Mesenchymal stem cell (in vitro differentiated cells and primary cell): ENCODE results near the gene DMD.

Source experiments
- DNase-seq: peaks from one replicate; pipeline ENCODE4 v3.0.0-alpha.2; 2013
- H2AFZ ChIP-seq: one replicate; pipeline ENCODE4 v1.6.1; 2013; ENCODE audit warnings: low read depth, mild to moderate bottlenecking, control low read depth, inconsistent platforms, low read length, moderate library complexity
- H2AK5ac ChIP-seq: 2 replicates; pipeline ENCODE4 v1.6.1; 2013; ENCODE audit warnings: low read length, moderate library complexity, mild to moderate bottlenecking, inconsistent platforms; ENCODE audit not compliant: severe bottlenecking
- H2BK120ac ChIP-seq: one replicate; pipeline ENCODE4 v1.6.1; 2013; ENCODE audit warnings: low read depth, mild to moderate bottlenecking, inconsistent platforms, low read length, moderate library complexity
- H2BK12ac ChIP-seq, 2 experiments: one replicate each; pipeline ENCODE4 v1.6.1; 2013; ENCODE audit warnings: inconsistent platforms in 2 of 2, low read length in 2 of 2, mild to moderate bottlenecking in 2 of 2, moderate library complexity in 2 of 2, control low read depth in 1 of 2
- H2BK15ac ChIP-seq: one replicate; pipeline ENCODE4 v1.6.1; 2013; ENCODE audit warnings: mild to moderate bottlenecking, low read depth, inconsistent platforms; ENCODE audit not compliant: poor library complexity, severe bottlenecking
- H2BK5ac ChIP-seq: 2 replicates; pipeline ENCODE4 v1.6.1; 2013; ENCODE audit warnings: low read depth, mild to moderate bottlenecking, low read length, control low read depth, inconsistent platforms; ENCODE audit not compliant: poor library complexity, severe bottlenecking
- H3K14ac ChIP-seq, 2 experiments: one replicate each; pipeline ENCODE4 v1.6.1; 2013; ENCODE audit warnings: inconsistent platforms in 2 of 2, low read length in 2 of 2, control low read depth in 1 of 2, mild to moderate bottlenecking in 1 of 2, moderate library complexity in 1 of 2
- H3K18ac ChIP-seq, 2 experiments: one replicate each; pipeline ENCODE4 v1.6.1; 2013; ENCODE audit warnings: inconsistent platforms in 2 of 2, low read length in 2 of 2, control low read depth in 1 of 2, low read depth in 1 of 2, mild to moderate bottlenecking in 1 of 2
- H3K23ac ChIP-seq, 2 experiments: one replicate each; pipeline ENCODE4 v1.6.1; 2013; ENCODE audit warnings: inconsistent platforms in 2 of 2, low read length in 2 of 2, mild to moderate bottlenecking in 2 of 2, moderate library complexity in 2 of 2, control low read depth in 1 of 2
- H3K27ac ChIP-seq: 2 replicates; pipeline ENCODE4 v1.5.1; 2013; ENCODE audit warnings: mild to moderate bottlenecking, moderate library complexity, low read length, control low read depth, inconsistent platforms; ENCODE audit not compliant: poor library complexity, severe bottlenecking
- H3K27me3 ChIP-seq, 2 experiments: 2 replicates each; pipeline versions ENCODE4 v1.6.1 to v1.7.0; 2013; ENCODE audit warnings: low read length in 2 of 2, mild to moderate bottlenecking in 2 of 2, moderate library complexity in 2 of 2, control low read depth in 1 of 2, inconsistent platforms in 1 of 2; ENCODE audit not compliant: control insufficient read depth in 1 of 2, insufficient read depth in 1 of 2
- H3K36me3 ChIP-seq, 2 experiments: 2 replicates each; pipeline versions ENCODE4 v1.6.1 to v1.7.0; 2013; ENCODE audit warnings: low read length in 2 of 2, control low read depth in 1 of 2, inconsistent platforms in 1 of 2, low read depth in 1 of 2, mild to moderate bottlenecking in 1 of 2; ENCODE audit not compliant: insufficient read depth in 2 of 2, control insufficient read depth in 1 of 2
- H3K4ac ChIP-seq, 2 experiments: one replicate each; pipeline ENCODE4 v1.6.1; 2013; ENCODE audit warnings: inconsistent platforms in 2 of 2, low read length in 2 of 2, mild to moderate bottlenecking in 2 of 2, moderate library complexity in 2 of 2, control low read depth in 1 of 2, low read depth in 1 of 2
- H3K4me1 ChIP-seq: 2 replicates; pipeline ENCODE4 v1.6.1; 2013; ENCODE audit warnings: low read depth, low read length, control low read depth; ENCODE audit not compliant: control insufficient read depth, insufficient read depth
- H3K4me2 ChIP-seq: 2 replicates; pipeline ENCODE4 v1.6.1; 2013; ENCODE audit warnings: low read length, mild to moderate bottlenecking, inconsistent platforms; ENCODE audit not compliant: poor library complexity, severe bottlenecking
- H3K4me3 ChIP-seq, 2 experiments: 2 replicates each; pipeline versions ENCODE4 v1.5.1 to v1.7.0; 2013; ENCODE audit warnings: low read length in 2 of 2, mild to moderate bottlenecking in 2 of 2, control low read depth in 1 of 2, low read depth in 1 of 2; ENCODE audit not compliant: insufficient read depth in 1 of 2
- H3K79me1 ChIP-seq: replicated peaks from 2 replicates; pipeline ENCODE4 v1.6.1; 2013; ENCODE audit warnings: mild to moderate bottlenecking, control low read depth, low read length, inconsistent platforms; ENCODE audit not compliant: poor library complexity, severe bottlenecking
- H3K9ac ChIP-seq: 2 replicates; pipeline ENCODE4 v1.7.0; 2013; ENCODE audit warnings: mild to moderate bottlenecking, low read length, moderate library complexity
- H3K9me3 ChIP-seq: 2 replicates; pipeline ENCODE4 v1.7.0; 2013; ENCODE audit warnings: mild to moderate bottlenecking, low read length; ENCODE audit not compliant: control insufficient read depth
- H4K8ac ChIP-seq: one replicate; pipeline ENCODE4 v1.6.1; 2013; ENCODE audit warnings: inconsistent platforms, mild to moderate bottlenecking, low read length, moderate library complexity
- H4K91ac ChIP-seq: one replicate; pipeline ENCODE4 v1.6.1; 2013; ENCODE audit warnings: mild to moderate bottlenecking, low read length, inconsistent platforms
- WGBS: methylation state at CpG from one replicate; pipeline ENCODE4 v1.1.7; 2013; ENCODE audit warnings: mixed read lengths; 5-methylcytosine and 5-hydroxymethylcytosine counted together

The DMD gene

GRCh38 chrX:31547816-31548215 is 1663.5 kb downstream of the DMD start:
- Histone ChIP-seq H3K27ac (no peak overlapping the region), H3K4me3 (no peak overlapping the region), H3K36me3 (no peaks in the 10 kb centered on the region), H2BK15ac (no peak overlapping the region), H3K9ac (no peak overlapping the region), H3K14ac (no peak overlapping the region), H3K79me1 (no peaks in the 10 kb centered on the region), H2BK5ac (no peak overlapping the region), H2BK12ac (no peak overlapping the region), H3K27me3 (no peaks in the 10 kb centered on the region), H4K8ac (no peak overlapping the region), H3K4me1 (peaks cover under 1% of the 10 kb centered on the region), H3K4ac (no peak overlapping the region), H3K18ac (no peak overlapping the region), H3K23ac (no peak overlapping the region), H3K4me2 (no peak overlapping the region), H2AFZ (no peak overlapping the region), H3K9me3 (no peaks in the 10 kb centered on the region), H4K91ac (no peak overlapping the region), H2BK120ac (no peak overlapping the region), H2AK5ac (no peak overlapping the region)
- 83% methylated on average over 3 of the region's 3 CpGs for WGBS
- no peak for DNase-seq

GRCh38 chrX:31547416-31547815 is 1663.9 kb downstream of the DMD start:
- Histone ChIP-seq H2BK120ac (no peak overlapping the region), H3K79me1 (no peaks in the 10 kb centered on the region), H3K9ac (no peak overlapping the region), H2BK5ac (no peak overlapping the region), H3K27ac (no peak overlapping the region), H3K9me3 (no peaks in the 10 kb centered on the region), H2AFZ (no peak overlapping the region), H3K14ac (no peak overlapping the region), H2AK5ac (no peak overlapping the region), H4K91ac (no peak overlapping the region), H2BK15ac (no peak overlapping the region), H3K27me3 (no peaks in the 10 kb centered on the region), H3K4me3 (no peak overlapping the region), H3K4me2 (no peak overlapping the region), H3K18ac (no peak overlapping the region), H3K36me3 (no peaks in the 10 kb centered on the region), H2BK12ac (no peak overlapping the region), H3K23ac (no peak overlapping the region), H3K4me1 (peaks cover 1% of the 10 kb centered on the region), H4K8ac (no peak overlapping the region), H3K4ac (no peak overlapping the region)
- WGBS: 90% methylated on average over 2 of the region's 3 CpGs
- DNase-seq: no peak

GRCh38 chrX:31546126-31546525 is 1665.2 kb downstream of the DMD start:
- Histone ChIP-seq H3K14ac (no peak overlapping the region), H3K27me3 (no peaks in the 10 kb centered on the region), H2BK120ac (no peak overlapping the region), H4K8ac (no peak overlapping the region), H2BK15ac (no peak overlapping the region), H3K36me3 (no peaks in the 10 kb centered on the region), H3K9me3 (no peaks in the 10 kb centered on the region), H2AFZ (no peak overlapping the region), H3K18ac (no peak overlapping the region), H2BK5ac (no peak overlapping the region), H3K23ac (no peak overlapping the region), H4K91ac (no peak overlapping the region), H3K4me1 (peaks cover 1% of the 10 kb centered on the region), H3K9ac (peak overlapping the region; percentile 52), H3K4ac (no peak overlapping the region), H2BK12ac (no peak overlapping the region), H3K4me2 (no peak overlapping the region), H3K27ac (peak overlapping the region; percentile 8), H3K4me3 (no peak overlapping the region), H2AK5ac (no peak overlapping the region), H3K79me1 (no peaks in the 10 kb centered on the region)
- WGBS: 6% methylated on average over 2 of the region's 3 CpGs
- DNase-seq: peak; percentile 72

GRCh38 chrX:31545726-31546125 is 1665.6 kb downstream of the DMD start:
- no peak overlapping the region for H4K8ac ChIP-seq
- no peak overlapping the region for H2AK5ac ChIP-seq
- no peak overlapping the region for H3K23ac ChIP-seq
- H3K27me3 ChIP-seq: no peaks in the 10 kb centered on the region
- no peak overlapping the region for H3K18ac ChIP-seq
- no peaks in the 10 kb centered on the region for H3K36me3 ChIP-seq
- peak overlapping the region; percentile 41 for H3K9ac ChIP-seq
- H3K14ac ChIP-seq: no peak overlapping the region
- no peak overlapping the region for H3K4me3 ChIP-seq
- no peaks in the 10 kb centered on the region for H3K79me1 ChIP-seq
- no peak overlapping the region for H2BK5ac ChIP-seq
- no peak overlapping the region for H2BK15ac ChIP-seq
- no peak overlapping the region for H4K91ac ChIP-seq
- no peaks in the 10 kb centered on the region for H3K9me3 ChIP-seq
- H2BK12ac ChIP-seq: no peak overlapping the region
- H2AFZ ChIP-seq: no peak overlapping the region
- H3K4me1 ChIP-seq: peaks cover 1% of the 10 kb centered on the region
- no peak overlapping the region for H2BK120ac ChIP-seq
- peak; percentile 32 for DNase-seq
- WGBS: no CpG with 5 or more reads among the region's 5 CpGs
- no peak overlapping the region for H3K4ac ChIP-seq
- H3K27ac ChIP-seq: peak overlapping the region; percentile 8
- no peak overlapping the region for H3K4me2 ChIP-seq
